Coronary artery (tissue), 2 donors: Measurements from ENCODE around the gene IQCC.

Experiments
- DNase-seq: peaks from one replicate; pipeline ENCODE4 v3.0.0-alpha.2; 2017; ENCODE audit warnings: low spot score
- H3K27ac ChIP-seq, 2 donors: fragments of 200-600 bp; sonication (generic); one replicate each; pipeline ENCODE4 v1.5.1; 2016 to 2019
- H3K4me3 ChIP-seq: fragments of 200-600 bp; sonication (generic); 2 replicates; pipeline ENCODE4 v1.5.1; 2016; ENCODE audit warnings: mild to moderate bottlenecking, moderate library complexity
- TF ChIP-seq, protein P1 (sequence below): fragments of 200-600 bp; sonication (generic); IDR thresholded peaks from one replicate; pipeline ENCODE4 v1.5.1; 2019; ENCODE audit warnings: antibody characterized with exemption

Gene IQCC

GRCh38 chr1:32200226-32201010, 5.1 kb upstream of the IQCC start, which contains the start of gene CCDC28B:
TSS of gene CCDC28B (plus strand) at chr1:32200595. CDS start at chr1:32201936, 1,341 bp downstream.
- TF ChIP-seq, protein P1, sequence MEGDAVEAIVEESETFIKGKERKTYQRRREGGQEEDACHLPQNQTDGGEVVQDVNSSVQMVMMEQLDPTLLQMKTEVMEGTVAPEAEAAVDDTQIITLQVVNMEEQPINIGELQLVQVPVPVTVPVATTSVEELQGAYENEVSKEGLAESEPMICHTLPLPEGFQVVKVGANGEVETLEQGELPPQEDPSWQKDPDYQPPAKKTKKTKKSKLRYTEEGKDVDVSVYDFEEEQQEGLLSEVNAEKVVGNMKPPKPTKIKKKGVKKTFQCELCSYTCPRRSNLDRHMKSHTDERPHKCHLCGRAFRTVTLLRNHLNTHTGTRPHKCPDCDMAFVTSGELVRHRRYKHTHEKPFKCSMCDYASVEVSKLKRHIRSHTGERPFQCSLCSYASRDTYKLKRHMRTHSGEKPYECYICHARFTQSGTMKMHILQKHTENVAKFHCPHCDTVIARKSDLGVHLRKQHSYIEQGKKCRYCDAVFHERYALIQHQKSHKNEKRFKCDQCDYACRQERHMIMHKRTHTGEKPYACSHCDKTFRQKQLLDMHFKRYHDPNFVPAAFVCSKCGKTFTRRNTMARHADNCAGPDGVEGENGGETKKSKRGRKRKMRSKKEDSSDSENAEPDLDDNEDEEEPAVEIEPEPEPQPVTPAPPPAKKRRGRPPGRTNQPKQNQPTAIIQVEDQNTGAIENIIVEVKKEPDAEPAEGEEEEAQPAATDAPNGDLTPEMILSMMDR: no peak
- peak within 1 kb of the TSS; percentile 79 for H3K4me3 ChIP-seq
- peak within 1 kb of the TSS; percentile 57 to 89 for H3K27ac ChIP-seq
- DNase-seq: peak; percentile 87

GRCh38 chr1:32201011-32201855, 4.2 kb upstream of the IQCC start:
- peak overlapping the region; percentile 57 to 89 for H3K27ac ChIP-seq
- no peak for DNase-seq
- peak overlapping the region; percentile 79 for H3K4me3 ChIP-seq
- TF ChIP-seq, protein P1: no peak

DNA sequence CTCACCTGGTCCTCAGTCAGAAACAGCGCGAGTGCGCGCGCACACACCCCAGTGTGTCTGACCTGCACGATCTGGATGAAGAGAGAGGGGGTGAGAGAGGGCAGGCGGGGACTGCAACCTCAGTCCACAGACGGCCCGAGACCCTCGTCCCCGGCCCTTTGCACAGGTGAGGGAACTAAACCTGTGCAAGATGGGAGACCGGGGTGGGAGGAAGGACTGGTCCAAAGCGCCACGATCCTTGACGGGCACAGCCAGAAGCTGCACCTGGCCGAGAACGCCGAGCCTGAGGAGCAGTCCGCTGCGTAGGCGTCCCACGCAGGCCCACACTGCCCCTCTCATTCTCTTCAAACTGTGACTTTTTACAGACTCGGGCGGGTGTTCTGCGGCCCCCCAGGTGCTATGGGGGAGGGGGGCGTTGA, 519 bp upstream of the IQCC start:
- DNase-seq: no peak
- peak overlapping the region; percentile 86 for H3K4me3 ChIP-seq
- TF ChIP-seq, protein P1: no peak
- H3K27ac ChIP-seq: peak overlapping the region in 1 of 2 donors; percentile 65

GRCh38 chr1:32208469-32208868, 3.0 kb downstream of the IQCC start:
- H3K27ac ChIP-seq: no peak overlapping the region
- TF ChIP-seq, protein P1: no peak

GRCh38 chr1:32208891-32209328, 3.4 kb downstream of the IQCC start, which contains the start of gene DCDC2B:
TSS of gene DCDC2B (plus strand) at chr1:32209089. CDS start at chr1:32209094, 5 bp downstream.
- TF ChIP-seq, protein P1: no peak
- Histone ChIP-seq H3K27ac (no peak within 1 kb of the TSS), H3K4me3 (no peak within 1 kb of the TSS)
- no peak for DNase-seq

More at GRCh38 chr1:32208469-32208868, 3.0 kb downstream of the IQCC start:
- H3K4me3 ChIP-seq: no peak overlapping the region
- DNase-seq: no peak

DNA sequence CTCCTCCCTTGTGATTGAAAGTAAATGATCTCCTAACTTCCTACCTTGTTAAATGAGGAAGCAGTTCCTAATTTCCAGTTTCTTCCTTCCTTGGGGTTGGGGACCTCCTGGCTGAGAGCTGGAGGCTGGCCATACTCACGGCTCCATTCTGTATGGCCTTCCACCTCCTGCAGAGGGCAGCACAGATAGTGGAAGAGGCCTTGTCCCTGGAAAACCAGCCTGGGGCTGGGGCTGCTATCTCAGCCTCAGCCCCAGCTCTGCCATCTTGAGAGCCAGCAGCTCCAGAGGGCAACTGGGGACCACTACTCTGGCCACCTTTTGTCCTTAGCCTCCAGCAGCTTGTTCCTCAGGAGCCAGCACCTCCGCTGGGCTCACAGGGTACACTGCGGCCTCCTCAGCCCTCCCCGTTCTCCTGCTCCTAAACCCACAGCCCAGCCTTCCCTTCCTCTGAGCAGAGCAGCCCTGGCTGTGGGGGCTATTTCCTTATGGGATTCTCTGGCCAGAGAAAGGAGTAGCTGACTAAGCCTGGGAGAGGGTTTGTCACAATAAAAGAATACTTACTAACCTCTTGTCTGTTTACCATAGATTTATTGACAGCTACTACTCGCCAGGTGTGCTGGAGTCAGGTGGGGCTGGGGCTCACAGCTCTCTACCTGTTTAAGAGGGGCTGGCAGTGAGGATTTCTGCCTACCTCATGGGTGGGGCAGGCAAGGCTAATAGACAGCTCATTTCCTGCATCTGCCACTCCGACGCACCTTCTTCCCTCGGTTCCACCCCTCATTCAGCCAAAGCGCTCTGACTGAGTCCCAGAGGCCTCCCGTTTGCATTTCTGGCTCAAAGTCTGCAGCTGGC, 10.4 kb downstream of the IQCC start:
- no peak for DNase-seq

More for the DNA sequence above, 10.4 kb downstream of the IQCC start:
- H3K27ac ChIP-seq: peak overlapping the region in 1 of 2 donors; percentile 16
- TF ChIP-seq, protein P1: peak; percentile 34
- H3K4me3 ChIP-seq: no peak overlapping the region
